IPS-18c (cell line): ENCODE measurements around the gene SPATA13.

Experiments
- H3K4me3 ChIP-seq: 2 replicates; pipeline ENCODE4 v1.7.0; 2013; ENCODE audit warnings: low read depth, mild to moderate bottlenecking, low read length, moderate library complexity; ENCODE audit not compliant: insufficient read depth
- H3K9me3 ChIP-seq: one replicate; pipeline ENCODE4 v1.6.1; 2013; ENCODE audit warnings: mild to moderate bottlenecking, low read length, moderate library complexity; ENCODE audit not compliant: control insufficient read depth, insufficient read depth

The SPATA13 gene

GRCh38 chr13:24223341-24224231 is 63.1 kb downstream of the SPATA13 start:
- no peaks in the 10 kb centered on the region for H3K9me3 ChIP-seq
- no peak overlapping the region for H3K4me3 ChIP-seq

DNA sequence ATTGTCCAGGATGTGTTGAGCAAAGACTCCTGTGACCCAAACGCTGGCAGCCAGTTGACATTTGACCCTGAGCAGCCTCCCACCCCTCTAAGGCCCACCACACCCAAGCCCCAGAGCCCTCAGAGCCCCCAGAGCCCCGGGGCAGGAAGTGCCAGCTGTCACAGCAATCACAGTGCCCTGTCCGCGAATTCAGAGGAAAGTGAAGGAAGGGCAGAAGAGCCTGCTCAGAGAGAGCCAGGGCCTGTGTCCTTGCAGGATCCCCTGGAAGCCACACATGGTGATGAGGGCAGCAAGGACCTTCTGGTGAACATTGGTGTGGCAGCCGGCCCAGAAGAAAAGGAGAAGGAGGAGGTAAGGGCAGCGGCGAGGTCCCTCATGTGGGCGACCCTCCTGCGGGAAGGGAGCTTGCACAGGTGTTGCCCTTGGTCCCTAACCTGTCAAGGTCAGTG is 63.7 kb downstream of the SPATA13 start:
- no peaks in the 10 kb centered on the region for H3K9me3 ChIP-seq
- H3K4me3 ChIP-seq = no peak overlapping the region

DNA sequence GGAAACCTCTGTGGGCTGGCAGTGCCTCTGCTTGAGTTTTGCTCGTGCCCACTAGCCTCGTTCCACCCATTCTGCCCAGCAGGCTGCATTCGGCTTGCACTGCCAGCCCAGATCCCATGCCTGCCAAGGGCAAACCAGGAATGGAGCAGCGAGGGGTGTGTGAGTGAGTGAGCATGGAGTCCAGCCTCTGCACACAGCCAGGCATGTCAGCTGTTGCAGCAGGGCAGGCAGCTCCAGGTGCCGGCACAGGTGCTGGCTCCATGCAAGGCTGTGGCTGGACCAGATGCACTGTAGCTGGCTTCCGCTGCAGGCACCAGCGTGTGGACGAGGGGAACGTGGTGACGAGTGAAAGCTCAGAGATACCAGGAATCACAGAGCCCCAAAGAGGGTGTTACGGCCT is 64.5 kb downstream of the SPATA13 start:
- Histone ChIP-seq H3K9me3 (no peaks in the 10 kb centered on the region), H3K4me3 (no peak overlapping the region)

GRCh38 chr13:24225930-24226329 is 65.4 kb downstream of the SPATA13 start:
- H3K9me3 ChIP-seq = no peaks in the 10 kb centered on the region
- no peak overlapping the region for H3K4me3 ChIP-seq

DNA sequence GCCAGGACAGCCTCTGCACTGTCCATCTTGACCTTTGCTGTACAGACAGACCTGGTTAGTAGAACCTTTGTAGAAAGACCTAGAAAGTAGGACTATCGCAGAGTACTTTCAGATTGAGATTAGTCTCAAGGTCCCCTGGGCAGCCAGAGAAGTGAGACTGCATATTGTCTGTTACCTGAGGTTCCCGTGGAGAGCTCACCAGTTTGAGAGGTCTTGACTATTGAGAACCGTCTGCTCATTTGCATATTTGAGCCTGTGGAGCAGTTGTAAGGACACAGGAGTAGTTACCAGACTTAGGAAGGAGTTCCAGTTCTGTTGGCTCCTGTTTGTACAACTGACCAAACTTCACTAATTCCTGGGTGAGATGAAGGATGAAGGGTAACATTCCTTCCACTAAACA is 66.2 kb downstream of the SPATA13 start:
- Histone ChIP-seq H3K4me3 (no peak overlapping the region), H3K9me3 (no peaks in the 10 kb centered on the region)

- H3K9me3 ChIP-seq = no peaks in the 10 kb centered on the region
- H3K4me3 ChIP-seq = no peak overlapping the region
These were observed 68.4 kb downstream of the SPATA13 start for GRCh38 chr13:24228852-24229458.

DNA sequence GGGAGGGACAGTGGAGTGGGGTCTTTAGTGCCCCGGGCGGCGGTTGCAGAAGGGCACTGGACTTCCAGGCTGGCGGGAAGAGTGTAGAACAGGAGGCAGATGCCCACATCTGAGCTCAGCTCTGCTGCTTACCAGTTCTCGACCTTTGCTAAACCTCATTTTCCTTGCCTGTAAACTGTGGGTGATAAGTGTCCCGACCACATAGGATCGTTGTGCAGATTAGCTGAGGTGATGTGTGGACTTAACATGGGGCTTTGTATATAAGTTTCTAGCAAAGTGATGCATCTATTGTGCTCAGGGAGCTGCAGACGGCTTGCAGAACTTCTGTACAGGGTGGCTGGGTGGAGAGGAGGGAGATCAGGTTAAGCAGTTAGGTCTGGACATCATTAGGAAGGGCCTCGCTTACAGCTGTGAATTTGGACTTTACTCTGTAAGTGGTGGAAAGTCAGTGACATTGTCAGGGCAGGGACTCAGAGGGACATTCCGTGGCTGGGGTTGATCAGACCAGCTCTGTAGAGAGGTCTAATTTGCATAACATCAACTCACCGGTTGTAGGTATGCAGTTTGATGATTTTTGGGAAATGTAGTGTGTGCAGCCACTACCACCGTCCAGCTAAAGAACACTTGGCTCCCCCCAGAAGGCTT is 70.0 kb downstream of the SPATA13 start:
- Histone ChIP-seq H3K9me3 (no peaks in the 10 kb centered on the region), H3K4me3 (no peak overlapping the region)

GRCh38 chr13:24231377-24231776 is 70.9 kb downstream of the SPATA13 start:
- Histone ChIP-seq H3K9me3 (no peaks in the 10 kb centered on the region), H3K4me3 (no peak overlapping the region)

GRCh38 chr13:24232037-24232436 is 71.5 kb downstream of the SPATA13 start:
- no peaks in the 10 kb centered on the region for H3K9me3 ChIP-seq

GRCh38 chr13:24232474-24232873 is 72.0 kb downstream of the SPATA13 start:
- Histone ChIP-seq H3K9me3 (no peaks in the 10 kb centered on the region), H3K4me3 (no peak overlapping the region)

More at GRCh38 chr13:24232037-24232436, 71.5 kb downstream of the SPATA13 start:
- H3K4me3 ChIP-seq = no peak overlapping the region

DNA sequence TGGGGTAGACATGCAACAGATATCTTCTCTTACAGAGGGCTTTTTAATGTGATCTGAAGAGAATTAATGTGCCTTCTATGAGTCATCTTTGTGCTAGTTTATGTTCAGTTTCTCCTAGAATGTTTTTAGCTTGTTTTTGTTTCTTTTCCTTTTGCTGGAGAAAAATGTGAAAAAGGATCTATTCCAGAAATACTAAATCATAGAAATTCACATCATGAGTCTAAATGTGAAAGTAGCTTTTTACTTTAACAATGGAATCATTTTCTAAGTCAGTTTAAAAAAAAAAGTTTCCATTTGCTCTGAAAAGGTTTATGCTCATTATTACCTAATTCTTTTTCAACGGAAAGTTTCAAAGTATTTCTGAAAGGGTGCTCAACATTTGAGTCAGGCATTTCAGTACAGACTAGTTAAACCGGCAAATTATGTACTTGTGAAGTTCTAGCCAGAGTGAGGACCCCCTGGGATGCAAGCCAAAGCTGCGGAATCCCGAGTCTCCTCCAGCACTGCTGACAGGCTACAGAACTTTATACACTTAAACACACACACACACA is 72.9 kb downstream of the SPATA13 start:
- no peak overlapping the region for H3K4me3 ChIP-seq
- H3K9me3 ChIP-seq = no peaks in the 10 kb centered on the region

GRCh38 chr13:24234200-24234915 is 73.8 kb downstream of the SPATA13 start:
- H3K4me3 ChIP-seq = no peak overlapping the region
- no peaks in the 10 kb centered on the region for H3K9me3 ChIP-seq

DNA sequence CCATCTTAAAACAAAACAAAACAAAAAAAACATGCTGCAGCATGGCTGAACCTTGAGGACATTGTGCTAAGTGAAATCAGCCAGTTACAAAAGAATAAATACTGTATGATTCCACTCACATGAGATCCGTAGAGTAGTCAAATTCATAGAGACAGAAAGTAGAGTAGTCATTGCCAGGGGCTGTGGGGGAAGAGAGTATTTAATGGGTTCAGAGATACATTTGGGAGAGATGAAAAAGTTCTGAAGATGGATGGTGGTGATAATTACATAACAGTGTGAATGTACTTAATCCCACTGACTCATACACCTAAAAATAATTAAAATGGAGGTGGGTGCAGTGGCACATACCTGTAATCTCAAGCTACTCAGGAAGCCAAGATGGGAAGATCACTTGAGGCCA is 76.8 kb downstream of the SPATA13 start:
- Histone ChIP-seq H3K4me3 (no peak overlapping the region), H3K9me3 (no peaks in the 10 kb centered on the region)

- no peaks in the 10 kb centered on the region for H3K9me3 ChIP-seq
- H3K4me3 ChIP-seq = no peak overlapping the region
These were observed 80.8 kb downstream of the SPATA13 start for GRCh38 chr13:24241336-24241735.

DNA sequence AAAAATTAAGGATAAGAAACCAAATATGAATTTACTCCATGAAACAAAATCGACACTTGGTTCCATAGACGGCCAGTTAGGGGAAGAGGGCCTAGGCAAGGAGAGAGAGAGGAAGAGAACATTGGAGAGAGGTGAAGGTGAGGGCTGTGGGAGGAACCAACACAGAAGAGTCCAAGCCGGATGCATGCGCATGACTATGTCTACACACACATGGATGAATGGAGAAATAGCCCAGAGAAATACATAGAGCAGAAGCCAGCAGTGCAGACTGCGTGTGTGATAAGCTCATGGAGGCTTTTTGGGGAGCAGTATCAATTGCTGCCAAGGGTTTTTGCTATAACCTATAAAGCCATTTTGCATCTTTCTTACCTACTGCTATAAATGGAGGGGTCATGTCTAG is 81.6 kb downstream of the SPATA13 start:
- Histone ChIP-seq H3K4me3 (no peak overlapping the region), H3K9me3 (no peaks in the 10 kb centered on the region)

GRCh38 chr13:24243302-24243701 is 82.8 kb downstream of the SPATA13 start:
- H3K9me3 ChIP-seq = no peaks in the 10 kb centered on the region
- H3K4me3 ChIP-seq = no peak overlapping the region

GRCh38 chr13:24244802-24245201 is 84.3 kb downstream of the SPATA13 start:
- H3K4me3 ChIP-seq = no peak overlapping the region
- H3K9me3 ChIP-seq = no peaks in the 10 kb centered on the region
